Right atrium auricular region (tissue), 2 donors: Measurements from ENCODE around the gene ILK. TPM values are rescaled to one million over a fixed set of nuclear protein-coding genes. Genes with fewer than 3 reads are reported as not detected.

Experiments
- DNase-seq: peaks from one replicate; pipeline ENCODE4 v3.0.0-alpha.2; 2019; ENCODE audit warnings: low spot score
- H3K27ac ChIP-seq, 2 donors: fragments of 200-600 bp; sonication (generic); 1 replicate in 1 of 2; 2 replicates in 1 of 2; pipeline ENCODE4 v1.5.1; 2016 to 2019
- H3K27me3 ChIP-seq, 2 donors: fragments of 200-600 bp; sonication (generic); one replicate each; pipeline versions ENCODE4 v1.5.1 to v1.6.0; 2017 to 2019
- H3K36me3 ChIP-seq: fragments of 200-600 bp; sonication (generic); one replicate; pipeline ENCODE4 v1.5.1; 2016
- H3K4me1 ChIP-seq, 2 donors: fragments of 200-600 bp; sonication (generic); one replicate each; pipeline versions ENCODE4 v1.5.1 to v1.6.0; 2017 to 2019
- H3K4me3 ChIP-seq, 2 donors: fragments of 200-600 bp; sonication (generic); 1 replicate in 1 of 2; 2 replicates in 1 of 2; pipeline ENCODE4 v1.5.1; 2017 to 2019; ENCODE audit warnings: mild to moderate bottlenecking in 1 of 2, moderate library complexity in 1 of 2
- H3K9me3 ChIP-seq, 2 donors: fragments of 200-600 bp; sonication (generic); one replicate each; pipeline ENCODE4 v1.5.1; 2019
- total RNA-seq, 2 donors: library from RNA; depleted of rRNA; stranded (reverse); fragments of >200 nt; gene quantifications; one replicate each; pipeline ENCODE4 v1.1.0, GENCODE V29; 2016
- TF ChIP-seq, protein P1 (sequence below), 2 donors: fragments of 200-600 bp; sonication (generic); IDR thresholded peaks; one replicate each; pipeline ENCODE4 v1.5.1; 2019; ENCODE audit warnings: antibody characterized with exemption in 2 of 2

ILK gene
- total RNA-seq, 2 donors from 2014 or later: 142 to 193 TPM

DNA sequence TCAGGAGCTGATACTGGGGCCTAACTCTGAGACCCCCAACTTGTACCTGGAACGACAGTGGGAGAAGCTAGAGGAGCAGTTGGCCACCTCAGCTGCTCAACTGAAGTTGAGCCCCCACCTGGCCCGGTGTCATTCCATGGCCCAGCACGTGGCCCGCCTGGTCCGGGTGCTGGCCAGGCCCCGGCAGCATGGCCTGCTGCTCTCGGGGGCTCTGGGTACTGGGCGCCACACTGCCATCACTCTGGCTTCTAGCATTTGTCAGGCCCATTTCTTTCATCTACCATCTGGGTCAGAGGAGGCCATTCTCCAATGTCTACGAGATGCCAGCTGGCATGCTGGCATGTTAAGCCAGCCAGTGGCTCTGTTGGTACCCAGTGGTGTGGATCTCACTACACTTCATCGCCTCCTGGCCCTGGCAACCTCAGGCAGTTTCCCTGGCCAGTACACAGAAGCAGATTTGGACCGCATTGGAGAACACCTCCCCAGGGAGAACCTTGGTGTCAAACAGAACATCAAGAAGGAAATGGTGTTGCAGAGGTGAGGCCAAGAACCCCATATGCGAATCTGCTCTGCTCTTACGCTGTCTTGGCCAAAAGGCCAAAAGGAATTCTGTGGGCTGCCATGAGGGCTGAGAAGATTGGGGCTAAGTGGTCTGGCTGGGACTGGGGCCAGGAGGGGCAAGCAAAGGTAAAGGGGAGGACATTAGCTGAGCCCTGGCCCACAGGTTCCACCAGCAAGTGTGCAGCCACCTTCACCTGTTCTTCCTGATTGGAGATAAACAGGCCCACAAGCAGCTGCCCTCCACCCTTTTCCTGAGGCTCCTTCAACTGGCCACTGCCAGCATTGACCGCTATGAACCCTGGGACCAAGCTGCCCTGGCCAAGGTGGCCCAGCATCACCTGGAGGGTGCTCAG is 45.6 kb upstream of the ILK start:
- TF ChIP-seq, protein P1, sequence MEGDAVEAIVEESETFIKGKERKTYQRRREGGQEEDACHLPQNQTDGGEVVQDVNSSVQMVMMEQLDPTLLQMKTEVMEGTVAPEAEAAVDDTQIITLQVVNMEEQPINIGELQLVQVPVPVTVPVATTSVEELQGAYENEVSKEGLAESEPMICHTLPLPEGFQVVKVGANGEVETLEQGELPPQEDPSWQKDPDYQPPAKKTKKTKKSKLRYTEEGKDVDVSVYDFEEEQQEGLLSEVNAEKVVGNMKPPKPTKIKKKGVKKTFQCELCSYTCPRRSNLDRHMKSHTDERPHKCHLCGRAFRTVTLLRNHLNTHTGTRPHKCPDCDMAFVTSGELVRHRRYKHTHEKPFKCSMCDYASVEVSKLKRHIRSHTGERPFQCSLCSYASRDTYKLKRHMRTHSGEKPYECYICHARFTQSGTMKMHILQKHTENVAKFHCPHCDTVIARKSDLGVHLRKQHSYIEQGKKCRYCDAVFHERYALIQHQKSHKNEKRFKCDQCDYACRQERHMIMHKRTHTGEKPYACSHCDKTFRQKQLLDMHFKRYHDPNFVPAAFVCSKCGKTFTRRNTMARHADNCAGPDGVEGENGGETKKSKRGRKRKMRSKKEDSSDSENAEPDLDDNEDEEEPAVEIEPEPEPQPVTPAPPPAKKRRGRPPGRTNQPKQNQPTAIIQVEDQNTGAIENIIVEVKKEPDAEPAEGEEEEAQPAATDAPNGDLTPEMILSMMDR (IDR thresholded peaks at IDR 0.05): no peak
- no peaks in the 10 kb centered on the region for H3K4me1 ChIP-seq
- no peak for DNase-seq

DNA sequence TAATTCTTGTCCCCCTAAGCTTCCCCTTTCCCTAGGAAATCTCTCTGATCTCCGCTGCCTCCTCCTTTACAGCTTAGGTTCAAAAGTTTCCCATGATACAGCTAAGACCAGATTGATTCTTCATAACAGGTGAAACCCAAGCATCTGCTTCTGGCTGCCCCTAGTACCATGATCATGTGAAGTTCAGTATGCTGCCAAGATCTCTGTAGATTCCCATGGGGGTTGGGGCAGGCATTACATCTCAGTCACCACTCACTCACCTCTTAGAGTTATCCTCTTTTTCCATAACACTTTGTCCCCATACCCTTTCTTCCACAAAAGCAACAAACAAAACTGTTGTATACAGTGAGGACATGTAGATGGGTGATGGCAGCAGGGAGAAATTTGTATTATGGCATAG is 44.2 kb upstream of the ILK start:
- Histone ChIP-seq H3K27me3 (no peaks in the 10 kb centered on the region), H3K4me1 (no peaks in the 10 kb centered on the region), H3K36me3 (no peaks in the 10 kb centered on the region), H3K4me3 (no peak overlapping the region), H3K27ac (no peak overlapping the region), H3K9me3 (no peaks in the 10 kb centered on the region)
- TF ChIP-seq, protein P1 (IDR thresholded peaks at IDR 0.05): no peak
- no peak for DNase-seq

More for the DNA sequence above, 45.6 kb upstream of the ILK start:
- H3K27ac ChIP-seq: no peak overlapping the region
- H3K36me3 ChIP-seq: no peaks in the 10 kb centered on the region
- no peak overlapping the region for H3K4me3 ChIP-seq
- H3K9me3 ChIP-seq: no peaks in the 10 kb centered on the region
- no peaks in the 10 kb centered on the region for H3K27me3 ChIP-seq

DNA sequence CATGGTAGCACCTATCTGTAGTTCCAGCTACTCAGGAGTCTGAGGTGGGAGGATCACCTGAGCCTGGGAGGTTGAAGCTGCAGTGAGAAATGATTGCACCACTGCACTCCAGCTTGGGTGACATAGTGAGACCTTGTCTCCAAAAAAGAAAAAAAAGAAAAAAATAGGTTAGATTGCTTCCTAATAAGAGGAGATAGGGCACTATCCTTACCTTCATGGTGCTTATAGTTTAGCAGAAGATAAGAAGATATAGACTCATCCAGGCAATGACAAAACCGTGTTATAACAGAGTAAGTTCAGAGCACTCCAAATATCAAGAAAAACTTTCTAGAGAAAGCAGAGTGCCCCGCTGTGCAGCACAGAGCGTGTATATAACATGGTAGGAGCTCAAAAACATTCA is 42.3 kb upstream of the ILK start:
- Histone ChIP-seq H3K4me1 (no peaks in the 10 kb centered on the region), H3K27ac (no peak overlapping the region), H3K36me3 (no peaks in the 10 kb centered on the region), H3K27me3 (no peaks in the 10 kb centered on the region), H3K4me3 (no peak overlapping the region), H3K9me3 (no peaks in the 10 kb centered on the region)
- no peak for DNase-seq
- TF ChIP-seq, protein P1 (IDR thresholded peaks at IDR 0.05): no peak

DNA sequence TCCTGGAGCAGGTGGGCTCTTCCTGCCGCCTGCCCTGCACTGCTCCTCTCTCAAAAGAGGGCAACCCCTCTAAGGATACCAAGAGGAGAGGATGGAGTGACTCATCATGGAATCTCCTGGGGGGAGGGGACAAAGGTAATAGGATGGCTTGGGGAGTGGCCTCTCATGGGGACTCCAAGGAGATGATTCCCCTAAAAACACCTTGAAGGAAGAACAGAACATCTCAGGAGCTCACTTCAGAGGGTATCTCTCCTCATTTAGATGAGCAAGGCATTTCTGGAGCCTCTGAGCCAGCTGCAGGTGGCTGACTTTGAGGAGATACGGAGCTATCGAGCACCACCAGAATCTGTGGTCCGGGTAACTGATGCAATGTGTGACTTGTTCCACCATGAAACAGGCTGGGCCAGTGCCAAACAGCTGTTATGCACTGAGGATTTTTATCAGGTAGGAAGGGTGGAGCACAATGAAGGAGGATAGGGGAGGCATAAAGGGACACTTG is 40.4 kb upstream of the ILK start:
- Histone ChIP-seq H3K36me3 (no peaks in the 10 kb centered on the region), H3K9me3 (no peaks in the 10 kb centered on the region), H3K27ac (no peak overlapping the region), H3K4me3 (no peak overlapping the region), H3K27me3 (no peaks in the 10 kb centered on the region), H3K4me1 (peaks cover 0 to 3% of the 10 kb centered on the region in 2 donors)
- TF ChIP-seq, protein P1 (IDR thresholded peaks at IDR 0.05): no peak
- no peak for DNase-seq

DNA sequence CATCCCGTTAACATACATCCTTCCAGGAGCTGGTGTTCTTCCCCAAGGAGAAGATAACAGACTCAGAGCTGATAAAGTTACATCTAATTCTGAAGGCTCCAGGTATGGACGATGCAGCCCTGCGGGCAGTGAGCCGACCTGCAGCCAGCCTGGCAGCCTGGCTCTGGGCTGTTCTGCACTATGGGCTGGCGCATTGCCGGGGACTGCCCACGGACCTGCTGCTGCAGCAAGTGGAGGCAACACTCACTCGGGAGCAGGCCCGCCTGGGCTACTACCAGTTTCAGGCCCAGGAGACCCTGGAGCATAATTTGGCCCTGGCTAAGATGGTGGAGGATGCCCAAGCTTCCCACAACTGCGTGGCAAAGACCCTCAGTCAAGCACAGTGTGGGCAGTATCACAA is 39.9 kb upstream of the ILK start:
- H3K36me3 ChIP-seq: no peaks in the 10 kb centered on the region
- TF ChIP-seq, protein P1 (IDR thresholded peaks at IDR 0.05): no peak
- H3K9me3 ChIP-seq: no peaks in the 10 kb centered on the region
- DNase-seq: no peak
- H3K4me1 ChIP-seq: peaks cover 0 to 6% of the 10 kb centered on the region in 2 donors
- H3K27ac ChIP-seq: no peak overlapping the region
- no peak overlapping the region for H3K4me3 ChIP-seq
- H3K27me3 ChIP-seq: no peaks in the 10 kb centered on the region
